AG09319 (cell line): ENCODE data around the gene SDHB.

Experiments used
- DNase-seq: peaks from one replicate; pipeline ENCODE4 v3.0.0-alpha.2; 2010; ENCODE audit warnings: low read depth; ENCODE audit errors: extremely low read depth
- CTCF ChIP-seq: IDR thresholded peaks from 2 replicates; pipeline ENCODE4 v1.5.1; 2011; ENCODE audit warnings: low read depth, mild to moderate bottlenecking, inconsistent platforms, low read length, moderate library complexity

The SDHB gene

DNA sequence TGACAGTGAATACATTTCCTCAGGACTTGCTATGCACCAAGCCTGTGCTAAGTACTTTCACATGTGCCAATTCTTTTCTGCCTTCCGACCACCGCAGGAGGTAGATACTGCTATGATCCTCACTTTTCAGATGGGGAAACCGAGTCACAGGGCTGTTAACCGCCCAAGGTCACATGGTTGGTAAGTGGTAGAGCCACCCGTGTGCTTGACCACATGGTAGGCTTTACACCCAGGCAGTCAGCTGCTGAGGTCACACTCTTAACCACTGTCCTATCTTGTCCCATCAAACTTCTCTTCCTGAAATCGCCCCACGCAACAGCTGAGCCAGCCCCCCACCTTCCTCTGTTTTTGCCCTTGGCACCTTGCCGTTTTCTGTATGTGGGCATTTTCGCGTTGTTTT, 31.0 kb upstream of the SDHB start:
- no peak for DNase-seq
- no peak for TF ChIP-seq CTCF

- no peak for DNase-seq
- TF ChIP-seq CTCF = no peak
Measured at GRCh38 chr1:17082761-17083160, 28.9 kb upstream of the SDHB start.

GRCh38 chr1:17081439-17081838, 27.6 kb upstream of the SDHB start:
- DNase-seq = no peak
- TF ChIP-seq CTCF = no peak

DNA sequence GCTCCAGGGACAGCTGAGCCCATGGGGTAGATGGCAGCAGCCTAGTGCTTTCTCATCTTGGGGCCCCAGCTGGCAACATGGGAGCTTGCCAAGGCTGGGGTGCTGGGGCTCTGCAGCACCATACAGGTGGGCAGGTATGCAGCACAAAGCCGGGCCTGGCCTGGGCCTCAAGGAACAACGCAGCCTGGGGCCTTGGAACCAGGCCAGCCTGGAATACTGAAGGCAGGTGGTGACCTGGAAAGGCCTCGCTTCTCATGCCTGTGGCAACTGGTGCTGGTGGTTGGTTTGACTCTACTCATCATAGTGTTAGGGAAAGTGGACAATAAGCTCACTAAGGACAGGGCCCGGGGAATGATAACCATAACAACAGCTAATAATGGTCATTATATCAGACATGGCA, 27.0 kb upstream of the SDHB start:
- no peak for DNase-seq

DNA sequence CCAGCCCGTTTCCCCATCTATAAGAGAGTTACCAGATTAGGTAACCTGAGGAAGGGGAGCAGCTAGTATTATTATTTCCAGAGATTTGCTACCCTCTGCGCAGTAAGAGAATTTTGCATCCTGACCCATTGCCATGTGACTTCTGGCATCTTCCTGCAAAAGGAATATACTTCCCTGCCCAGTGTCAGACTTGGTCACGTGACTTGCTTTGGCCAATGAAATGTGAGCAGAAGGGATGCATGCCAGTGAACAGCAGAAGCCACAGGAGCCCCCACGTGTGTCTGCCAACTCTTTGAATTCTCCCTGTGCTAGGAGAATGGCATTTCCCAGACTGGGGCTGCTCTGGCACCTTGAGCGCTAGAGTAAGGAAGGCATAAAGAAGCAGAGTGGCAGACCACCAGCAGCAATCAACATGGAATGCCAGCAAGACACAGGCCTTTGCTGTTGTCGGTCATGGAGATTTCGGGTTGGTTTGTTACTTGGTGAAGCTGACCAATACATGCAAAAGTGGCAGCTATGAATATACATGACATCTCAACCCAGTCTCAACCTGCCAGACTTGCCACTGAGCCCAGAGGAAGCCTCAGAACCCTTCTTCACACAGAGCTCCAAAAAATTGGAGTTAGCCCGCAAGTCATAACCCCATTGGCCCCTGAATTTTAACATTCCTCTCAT, 26.4 kb upstream of the SDHB start:
- no peak for TF ChIP-seq CTCF
- no peak for DNase-seq

More for the DNA sequence above, 27.0 kb upstream of the SDHB start:
- TF ChIP-seq CTCF = no peak

GRCh38 chr1:17078991-17079868, 25.4 kb upstream of the SDHB start:
- no peak for DNase-seq
- no peak for TF ChIP-seq CTCF
